ENCODE measurements around the gene KDM2A.

- no peak for TF ChIP-seq CTCF (IDR thresholded peaks at IDR 0.05)
- no peak for TF ChIP-seq POLR2A (IDR thresholded peaks at IDR 0.05)
These were observed 80.7 kb downstream of the KDM2A start for GRCh38 chr11:67199751-67200150.
